C1 segment of cervical spinal cord (tissue), 14 donors: ENCODE results near the gene MXI1.
"Not testable (repeated sequence)": the region's sequence is repeated elsewhere in the genome, so short reads cannot be mapped to it uniquely, and the experiment has no call there.

ENCODE experiments used
- DNase-seq, 14 donors: peaks; one replicate each; lab custom pipeline; 2025; lab: John Stamatoyannopoulos, UW

Gene MXI1

DNA sequence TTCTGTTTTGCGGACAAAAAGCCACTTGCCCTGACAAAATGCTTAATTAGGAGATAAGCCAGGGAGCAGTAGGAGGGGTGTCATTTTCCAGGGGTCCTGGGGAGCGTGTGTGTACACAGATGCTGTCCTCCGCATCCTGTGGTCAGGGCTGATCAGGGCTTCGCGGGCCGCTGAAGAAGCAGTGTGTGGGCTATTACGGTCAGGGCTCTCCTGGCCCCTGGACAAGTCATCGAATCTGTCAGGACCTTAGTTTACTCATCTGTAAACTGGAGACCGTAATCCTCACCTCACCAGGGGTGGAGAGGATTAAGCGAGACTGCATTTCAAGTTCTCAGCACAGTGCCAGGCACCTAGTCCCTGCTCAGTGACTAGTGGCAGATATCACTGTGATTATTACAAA is 26.0 kb upstream of the MXI1 start:
- no peak for DNase-seq

DNA sequence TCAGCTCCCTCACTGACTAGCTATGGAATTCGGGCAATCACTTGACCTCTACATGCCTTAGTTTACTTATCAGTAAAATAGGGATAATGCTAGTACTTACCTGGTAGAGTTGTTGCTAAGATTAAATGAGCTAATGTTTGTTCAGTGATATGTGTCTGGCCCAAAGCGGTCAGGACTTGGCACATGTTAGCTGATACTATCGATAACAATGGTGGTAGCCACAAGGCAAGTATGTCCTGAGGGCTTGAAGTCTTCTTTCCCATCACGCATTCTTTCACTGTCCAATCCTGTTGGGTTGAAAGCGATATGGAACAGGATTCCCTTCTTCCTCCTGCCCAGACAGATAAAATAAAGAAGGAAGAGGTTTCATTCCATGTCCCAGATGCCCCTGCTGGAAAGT is 25.5 kb upstream of the MXI1 start:
- no peak for DNase-seq

DNA sequence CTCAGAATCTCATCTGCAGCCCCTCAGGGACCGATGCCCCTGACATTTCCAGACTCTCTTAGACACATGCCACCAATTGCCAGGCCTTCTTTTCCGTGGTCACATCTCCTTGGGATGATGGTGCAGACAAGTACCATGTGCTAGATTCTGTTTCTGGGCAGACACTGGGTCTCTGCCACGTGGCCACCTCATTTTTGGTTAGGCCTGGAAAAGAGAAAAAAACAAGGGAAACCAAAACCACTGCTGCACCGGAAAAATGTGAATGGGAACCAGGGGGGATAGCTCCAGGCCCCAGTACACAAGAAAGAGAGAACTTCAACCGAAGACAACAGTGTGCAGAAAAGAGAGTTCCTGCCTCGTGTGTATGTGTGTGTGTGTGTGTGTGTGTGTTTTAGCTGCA is 23.0 kb upstream of the MXI1 start:
- no peak for DNase-seq

DNA sequence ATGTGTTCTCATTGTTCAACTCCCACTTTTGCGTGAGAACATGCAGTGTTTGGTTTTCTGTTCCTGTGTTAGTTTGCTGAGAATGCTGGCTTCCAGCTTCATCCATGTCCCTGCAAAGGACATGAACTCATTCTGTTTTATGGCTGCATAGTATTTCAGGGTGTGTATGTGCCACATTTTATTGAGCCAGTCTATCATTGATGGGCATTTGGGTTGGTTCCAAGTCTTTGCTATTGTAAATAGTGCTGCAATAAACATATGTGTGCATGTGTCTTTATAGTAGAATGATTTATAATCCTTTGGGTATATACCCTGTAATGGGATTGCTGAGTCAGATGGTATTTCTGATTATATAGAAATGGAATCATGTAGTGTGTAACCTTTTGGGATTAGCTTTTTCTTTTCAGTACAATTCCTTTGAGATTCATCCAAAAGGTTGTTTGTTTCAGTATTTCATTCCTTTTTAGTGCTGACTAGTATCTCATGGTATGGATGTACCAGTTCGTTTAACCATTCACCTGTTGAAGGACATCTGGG is 21.7 kb upstream of the MXI1 start:
- not testable (repeated sequence) for DNase-seq

DNA sequence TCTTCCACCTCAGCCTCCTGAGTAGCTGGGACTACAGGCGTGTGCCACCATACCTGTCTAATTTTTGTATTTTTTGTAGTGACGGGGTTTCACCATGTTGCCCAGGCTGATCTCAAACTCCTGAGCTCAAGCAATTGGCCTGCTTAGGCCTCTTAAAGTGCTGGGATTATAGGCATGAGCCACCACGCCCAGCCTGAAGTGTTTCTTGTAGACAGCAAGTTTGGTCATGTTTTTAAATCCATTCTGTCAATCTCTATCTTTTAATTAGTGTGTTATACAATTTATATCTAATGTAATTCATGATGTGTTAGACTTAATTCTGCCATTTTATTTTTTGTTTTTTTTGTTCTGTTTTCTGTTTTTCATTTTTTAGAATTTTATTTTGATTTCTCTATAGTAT is 17.2 kb upstream of the MXI1 start:
- DNase-seq, result no peak

DNA sequence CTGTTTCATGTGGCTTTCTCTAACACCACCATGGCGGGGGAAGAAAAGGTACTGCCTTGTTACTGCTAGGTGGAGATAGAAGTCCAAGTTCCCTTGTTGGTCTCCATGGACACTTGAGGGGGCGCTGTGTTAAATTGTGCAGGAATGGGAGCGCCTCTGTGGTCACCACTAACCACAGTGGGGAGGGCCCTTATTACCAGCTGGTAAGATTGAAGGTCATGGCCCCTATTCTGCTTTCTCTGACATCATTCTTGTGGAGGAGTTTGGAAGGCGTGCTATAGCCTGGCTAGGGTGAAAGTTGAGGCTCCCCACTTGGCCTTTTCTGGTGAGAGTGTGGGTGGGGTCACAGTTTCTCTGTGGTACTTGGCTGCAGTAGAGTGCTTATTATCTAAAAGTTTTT is 14.9 kb upstream of the MXI1 start:
- no peak for DNase-seq

DNA sequence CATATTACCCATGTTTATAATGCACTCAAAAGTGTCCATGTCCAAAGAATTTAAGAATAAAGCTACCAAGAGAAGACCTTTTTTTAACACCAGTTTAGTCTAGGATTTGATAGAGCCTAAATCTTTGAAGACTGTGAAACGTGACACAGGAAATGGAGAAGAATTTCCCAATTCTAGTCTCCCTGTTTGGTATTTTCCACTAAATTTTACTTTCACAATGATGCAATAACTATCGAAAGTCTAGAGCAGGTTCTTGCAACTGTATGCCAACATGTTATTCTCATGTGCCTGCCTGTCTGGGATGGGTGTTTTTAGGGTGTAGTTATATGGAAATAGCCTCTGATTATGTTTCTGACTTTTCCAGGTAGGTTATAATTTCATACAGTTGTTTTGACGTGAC is 6.9 kb upstream of the MXI1 start:
- DNase-seq, result no peak

DNA sequence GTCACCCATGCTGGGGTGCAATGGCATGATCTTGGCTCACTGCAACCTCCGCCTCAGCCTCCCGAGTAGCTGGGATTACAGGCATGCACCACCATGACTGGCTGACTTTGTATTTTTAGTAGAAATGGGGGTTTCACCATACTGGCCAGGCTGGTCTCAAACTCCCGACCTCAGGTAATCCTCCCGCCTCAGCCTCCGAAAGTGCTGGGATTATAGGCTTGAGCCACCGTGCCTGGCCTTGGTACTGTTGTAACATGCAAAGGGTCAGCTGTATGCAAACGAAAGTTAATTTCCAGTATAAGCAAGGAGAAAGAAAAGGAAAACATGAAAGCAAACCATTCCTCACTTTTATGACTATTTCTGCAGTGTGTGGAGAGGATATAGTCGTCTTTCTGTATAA is 6.4 kb upstream of the MXI1 start:
- DNase-seq, result not testable (repeated sequence)

DNA sequence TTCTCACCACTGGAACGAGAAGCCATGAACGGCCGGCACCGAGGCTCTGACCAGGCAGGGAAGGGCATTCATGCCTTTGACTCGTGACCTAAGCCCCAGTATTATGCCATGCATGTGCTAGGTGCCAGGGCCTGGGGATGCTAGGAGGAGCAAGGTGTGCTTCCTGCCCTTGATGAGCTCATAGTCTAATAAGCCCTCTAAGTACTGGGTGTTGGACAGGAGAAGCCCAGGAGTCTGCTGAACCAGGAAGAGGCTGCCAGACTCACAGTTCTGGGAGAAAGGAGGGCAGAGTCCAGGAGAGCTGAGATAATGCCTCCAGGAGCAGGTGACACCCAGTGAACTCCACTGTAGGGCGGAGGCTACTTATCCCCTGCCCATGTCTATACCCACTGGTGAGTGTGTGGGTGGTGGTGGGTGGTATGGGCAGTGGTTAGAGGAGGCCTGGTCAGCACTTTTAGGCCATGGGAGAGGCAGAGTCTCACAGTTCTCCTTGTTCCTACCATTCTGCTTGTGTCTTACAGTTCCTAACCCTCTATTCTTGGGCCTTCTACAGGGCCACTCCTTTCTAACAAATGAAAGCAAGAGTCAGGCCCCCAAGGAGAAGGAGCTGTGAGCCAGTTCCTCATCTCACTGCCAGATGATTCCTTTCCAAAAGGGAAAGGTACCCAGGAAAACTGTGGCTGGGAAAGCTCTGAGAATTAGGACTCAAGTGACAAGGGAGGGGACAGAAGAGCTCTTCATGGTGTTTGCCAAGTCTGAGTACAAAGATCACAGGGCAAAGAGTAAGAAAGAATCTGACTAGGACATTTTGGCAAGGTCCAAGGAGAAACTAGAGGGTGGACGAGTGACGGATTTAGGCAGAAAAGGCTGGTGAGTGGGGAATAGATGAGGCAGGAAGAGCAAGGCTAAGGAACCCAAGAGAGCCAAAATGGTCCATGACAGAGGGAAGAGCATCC is 3.6 kb upstream of the MXI1 start:
- no peak for DNase-seq

DNA sequence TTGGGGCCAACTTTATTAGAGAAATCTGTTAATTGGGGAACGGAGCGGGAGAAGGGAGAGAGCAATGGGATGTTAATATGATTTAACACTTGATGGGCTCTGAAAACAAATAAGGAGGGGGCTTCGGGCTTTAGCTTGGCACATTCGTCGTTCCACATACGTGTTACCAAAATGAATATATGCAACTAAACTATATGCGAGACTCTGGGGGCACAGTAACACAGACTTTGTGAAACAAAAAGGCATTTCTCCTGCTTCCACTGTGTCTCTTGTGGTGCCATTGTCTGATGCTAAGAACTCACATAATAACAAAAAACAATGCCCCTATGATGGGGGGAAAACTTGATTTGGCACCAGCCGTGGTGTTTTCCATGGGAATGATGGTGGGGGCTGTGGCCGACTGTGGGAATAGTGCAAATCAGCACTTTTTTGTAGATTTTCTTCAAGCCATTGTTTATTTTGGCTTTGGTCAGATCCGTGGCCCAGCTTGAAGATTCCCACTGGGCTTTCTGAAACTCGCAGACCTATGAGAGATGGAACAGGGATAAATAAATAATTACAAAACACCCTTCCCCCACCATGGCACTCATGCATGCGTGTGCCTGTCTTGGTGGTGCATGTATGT is 2.2 kb upstream of the MXI1 start:
- DNase-seq, result no peak

DNA sequence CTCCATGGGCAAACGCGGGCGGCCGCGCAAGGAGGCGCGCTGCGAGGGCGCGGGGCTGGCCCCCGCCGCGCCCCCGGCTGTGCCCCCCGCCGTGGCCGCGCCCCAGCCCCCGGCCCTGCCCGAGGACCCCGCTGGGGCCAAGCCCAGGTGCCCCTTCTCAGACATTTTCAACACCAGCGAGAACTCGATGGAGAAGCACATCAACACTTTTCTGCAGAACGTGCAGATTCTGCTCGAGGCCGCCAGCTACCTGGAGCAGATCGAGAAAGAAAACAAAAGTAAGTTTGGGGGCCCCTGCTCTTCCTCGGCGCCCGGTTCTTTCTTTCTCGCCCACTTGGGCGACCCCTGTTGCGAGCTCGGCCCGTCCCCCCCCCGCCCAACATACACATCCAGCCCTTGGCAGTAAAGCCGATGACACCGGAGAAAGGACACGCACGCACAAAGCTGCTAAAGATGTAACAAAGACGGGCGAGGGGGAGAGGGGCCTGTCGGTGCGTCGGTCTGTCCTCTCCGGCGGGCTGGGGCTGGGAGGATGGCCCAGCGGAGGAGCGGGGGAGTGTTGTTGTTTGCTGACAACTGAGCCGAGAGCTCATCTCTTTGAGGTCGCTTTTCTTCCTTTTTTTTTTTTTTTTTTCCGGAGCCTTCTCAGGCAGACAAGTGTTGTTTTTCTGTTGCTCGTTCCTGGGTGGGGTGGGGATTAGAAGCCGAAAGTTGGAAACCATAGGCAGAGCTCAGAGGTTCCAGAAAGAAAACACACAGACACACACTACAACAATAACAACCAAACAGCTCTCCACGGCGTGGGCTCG is 604 bp downstream of the MXI1 start:
- peak in 10 of 14 donors; percentile 13 to 73 (median 54) for DNase-seq

DNA sequence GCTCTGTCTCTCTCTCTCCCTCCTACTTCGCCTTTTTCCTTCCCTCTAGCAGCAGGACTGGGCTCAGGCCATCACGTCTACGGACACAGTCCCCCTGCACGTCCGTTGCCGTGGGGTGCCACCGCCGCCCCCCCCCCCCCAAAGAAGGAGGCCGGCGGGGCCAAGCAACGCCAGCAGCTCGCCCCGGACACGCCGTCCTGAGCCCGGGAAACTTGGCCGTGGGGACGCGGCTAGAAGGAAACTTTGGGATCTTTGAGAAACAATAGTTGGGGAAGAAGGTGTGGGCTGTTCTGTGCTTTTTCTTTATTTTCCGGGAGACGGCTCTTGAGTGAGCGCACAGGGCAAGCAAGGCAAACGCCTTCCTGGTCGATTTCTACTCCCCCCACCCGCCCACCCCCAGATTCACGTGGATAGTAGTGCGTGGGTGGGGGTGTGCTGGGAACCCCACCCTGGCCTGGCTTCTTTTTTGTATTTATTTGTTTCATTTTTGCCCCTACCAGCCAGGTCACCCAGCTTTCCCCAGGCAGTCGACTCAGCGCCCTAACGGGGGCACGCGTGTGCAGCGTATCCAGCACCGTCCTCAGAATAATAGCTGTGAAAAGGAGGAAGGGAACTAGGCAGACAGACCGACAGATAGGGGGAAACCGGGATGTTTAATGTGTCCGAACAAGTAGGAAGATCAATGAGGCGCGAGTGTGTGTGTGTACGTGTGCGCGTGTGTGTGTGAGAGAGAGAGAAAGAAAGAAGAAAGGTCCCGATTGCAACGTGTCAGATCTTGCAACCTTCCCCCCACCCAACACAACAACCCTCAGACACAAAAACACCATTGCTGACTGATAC is 1.4 kb downstream of the MXI1 start:
- peak in 13 of 14 donors; percentile 13 to 84 (median 66) for DNase-seq

DNA sequence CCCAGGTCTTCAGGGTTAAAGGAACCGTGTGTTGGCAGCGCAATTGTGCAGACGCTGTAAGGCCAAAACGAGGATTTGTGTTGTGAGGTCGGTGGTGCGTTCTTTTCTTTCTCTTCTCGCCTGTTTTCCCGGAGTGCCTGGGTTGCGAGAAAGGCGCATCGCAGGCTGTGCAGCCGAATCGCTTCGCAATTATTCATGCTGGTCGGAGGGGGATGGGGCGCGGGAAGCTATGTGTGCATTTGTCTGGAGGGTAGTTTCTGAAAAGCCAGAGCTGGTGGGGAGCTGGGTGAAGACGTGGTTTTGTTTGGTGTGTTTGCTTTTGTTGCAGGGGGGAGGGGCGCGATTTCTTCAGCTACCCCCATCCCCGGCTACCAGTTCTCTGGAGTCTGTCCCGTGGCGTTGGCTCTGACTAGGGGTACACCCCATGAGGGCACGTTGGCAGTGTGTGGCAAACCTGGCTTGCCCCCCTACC is 2.1 kb downstream of the MXI1 start:
- DNase-seq, result peak in 11 of 14 donors; percentile 59 to 84 (median 74)

DNA sequence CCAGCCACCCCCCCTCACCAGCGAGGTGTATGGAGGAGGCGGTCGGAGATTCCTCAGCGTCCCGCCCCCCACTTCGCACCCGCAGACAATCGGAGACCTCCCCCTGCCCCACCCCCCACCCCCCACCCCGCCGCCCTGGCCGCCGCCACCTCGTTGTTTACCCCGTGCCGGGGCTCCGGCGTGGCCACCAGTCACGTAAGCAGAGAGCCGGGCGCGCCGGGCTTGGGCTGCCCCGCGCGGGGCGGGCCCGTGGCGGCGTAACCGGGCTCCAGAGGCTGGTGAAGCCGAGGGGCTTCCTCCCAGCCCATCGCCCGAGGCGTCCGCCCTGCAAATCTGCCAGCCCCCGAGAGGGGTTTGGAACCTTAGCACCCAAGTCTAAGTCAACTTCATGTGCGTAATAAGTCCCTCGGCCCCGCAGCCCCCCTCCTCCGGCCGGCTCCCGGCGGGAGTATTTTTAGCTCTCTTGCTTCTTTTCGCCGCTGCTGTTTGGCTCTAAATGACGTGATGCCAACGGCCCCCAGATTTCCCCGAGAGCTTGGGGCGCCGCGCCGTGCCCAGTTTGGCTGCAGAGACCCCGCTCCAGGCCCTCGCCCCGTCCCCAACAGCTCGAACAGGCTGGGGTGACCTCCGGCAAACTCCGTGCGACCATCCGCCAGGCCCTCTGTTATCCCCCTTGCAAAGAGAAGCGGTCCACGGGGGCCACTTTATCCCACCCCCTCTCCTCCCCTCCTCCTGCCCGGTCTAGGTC is 2.7 kb downstream of the MXI1 start:
- DNase-seq, result peak in 6 of 14 donors; percentile 54 to 73 (median 70)

DNA sequence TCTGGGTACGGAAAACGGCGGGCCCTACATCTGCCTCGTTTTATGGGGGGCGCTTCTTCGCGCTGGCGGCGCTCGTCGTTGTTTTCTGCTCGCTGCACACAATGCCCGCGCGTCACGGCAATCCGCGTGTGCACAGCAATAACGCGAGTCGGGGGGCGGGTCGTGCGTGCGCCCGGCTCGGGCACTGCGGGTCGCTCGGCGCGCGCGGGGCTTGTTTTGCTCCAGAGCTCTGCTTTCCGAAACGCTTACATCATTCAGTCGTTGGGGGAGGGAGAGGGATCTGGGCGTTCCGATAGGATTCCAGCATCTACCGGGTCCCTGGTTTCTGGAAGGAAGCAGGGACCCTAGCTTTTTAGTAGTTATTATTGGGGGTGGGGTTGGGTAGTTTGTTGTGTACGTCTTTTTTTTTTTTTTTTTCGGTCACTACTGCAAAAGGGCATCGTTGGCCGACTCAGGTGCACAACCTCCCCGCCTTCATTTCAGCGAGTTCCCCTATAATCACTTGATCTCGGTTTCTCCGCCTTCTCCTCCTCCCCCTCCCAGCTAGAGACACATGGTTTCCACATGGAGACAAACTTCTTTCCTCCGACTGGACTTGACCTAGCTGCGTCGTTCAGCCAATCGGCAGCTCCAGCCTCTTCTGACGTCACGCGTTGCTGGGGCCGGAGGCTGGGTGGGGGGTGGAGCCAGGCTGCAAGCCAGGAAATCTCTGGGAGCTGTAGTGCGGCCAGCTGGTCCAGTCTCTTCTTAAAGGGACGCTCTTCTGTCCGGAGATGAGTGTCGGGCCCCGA is 3.5 kb downstream of the MXI1 start:
- peak; percentile 78 to 100 (median 96) for DNase-seq

DNA sequence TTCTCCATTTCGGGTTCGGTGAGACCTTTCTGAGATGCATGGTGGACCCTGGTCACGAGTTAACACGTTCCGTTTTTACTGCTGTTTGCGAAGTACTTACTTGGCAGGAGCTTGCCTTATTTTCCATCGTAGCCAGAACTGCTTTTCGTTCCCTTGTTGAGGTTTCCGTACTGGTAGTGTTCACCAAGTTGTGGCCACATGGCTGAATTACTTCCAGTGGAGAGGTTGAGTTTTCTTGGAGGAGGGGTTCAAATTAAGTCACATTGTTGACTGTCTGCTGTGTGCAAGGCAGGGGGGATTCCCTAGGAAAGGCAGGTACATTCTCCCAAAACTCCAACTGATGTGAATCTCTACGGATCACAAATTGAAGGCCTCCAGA is 4.0 kb downstream of the MXI1 start:
- peak in 1 of 14 donors; percentile 79 for DNase-seq

DNA sequence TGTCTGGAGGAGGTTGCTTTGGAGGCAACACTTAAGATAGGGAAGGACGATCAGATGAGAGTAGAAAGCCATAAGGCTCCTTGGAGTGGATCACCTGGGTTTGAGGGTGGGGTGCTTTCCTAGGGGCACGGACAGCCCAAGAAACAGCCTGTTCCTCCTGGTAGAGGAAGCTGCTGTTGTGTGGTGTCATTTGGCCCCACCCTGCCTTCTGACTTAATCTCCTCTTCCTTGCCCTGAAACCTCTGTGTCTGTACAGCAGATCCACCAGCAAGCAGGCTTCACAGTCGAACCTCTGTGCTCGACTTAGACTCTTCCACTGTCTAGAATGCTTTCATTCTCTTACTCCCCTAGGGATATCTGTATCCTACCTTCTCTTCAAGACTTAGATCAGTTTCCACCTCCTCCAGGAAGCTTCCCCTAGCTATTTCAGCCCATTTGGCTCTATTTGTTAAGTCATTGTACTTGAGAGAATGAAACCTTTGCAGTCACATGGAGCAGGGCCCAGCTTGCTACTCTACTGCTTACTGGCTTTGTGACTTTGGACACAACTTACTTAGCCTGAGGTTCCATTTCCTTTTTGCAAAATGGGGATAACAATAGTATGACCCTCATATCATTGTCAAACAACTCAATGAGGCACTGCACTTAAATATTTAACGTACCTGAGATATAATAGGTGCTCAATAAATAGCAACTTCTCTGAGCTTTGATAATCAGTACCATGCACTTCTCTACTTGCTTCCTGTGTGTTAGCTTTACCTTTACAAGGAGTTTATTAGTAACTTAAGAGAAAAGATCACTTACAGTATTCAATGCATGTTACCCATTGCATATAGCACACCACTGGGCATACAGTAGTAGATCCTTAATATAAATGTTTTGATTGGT is 5.0 kb downstream of the MXI1 start:
- DNase-seq, result peak in 2 of 14 donors; percentile 9 to 40

DNA sequence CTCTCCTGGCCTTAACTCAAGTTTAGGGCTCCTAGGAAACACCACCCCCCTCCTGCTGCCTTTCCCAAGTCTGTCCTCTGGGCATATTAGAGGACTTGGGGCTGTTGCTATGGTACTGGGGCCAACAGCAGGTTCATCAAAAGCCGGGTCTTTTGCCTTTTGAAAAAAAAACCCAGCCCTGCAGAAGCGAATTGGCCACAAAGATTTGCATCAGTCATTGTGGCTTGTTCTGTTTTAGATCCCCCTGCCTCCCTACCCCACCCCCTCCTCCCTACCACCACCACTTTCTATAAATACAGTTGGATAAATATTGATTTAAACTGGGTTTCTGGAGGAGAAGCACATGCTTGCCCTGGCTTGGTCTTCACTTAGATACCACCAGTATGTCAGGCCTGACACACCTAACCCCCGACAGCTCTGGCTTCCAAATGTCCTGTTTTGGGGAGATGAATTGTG is 7.0 kb downstream of the MXI1 start:
- peak in 4 of 14 donors; percentile 15 to 50 (median 35) for DNase-seq
